Esophagus muscularis mucosa (tissue), 3 donors: ENCODE measurements around the gene AP1G1.
A peak's percentile ranks its signal among the peaks of the same experiment; 100 is the strongest.

ENCODE experiments used
- POLR2AphosphoS5 ChIP-seq, 2 donors: sonication (generic); formaldehyde crosslinking; IDR thresholded peaks; one replicate each; pipeline ENCODE4 v1.6.1; 2017; ENCODE audit warnings: antibody characterized with exemption in 2 of 2
- TF ChIP-seq, protein P1 (sequence below), 3 experiments: fragments of 200-600 bp in 2 of 3; fragments of 450-650 bp in 1 of 3; sonication (generic) in 2 of 3; IDR thresholded peaks; one replicate each; pipeline ENCODE4 v1.5.1; 2017 to 2019; ENCODE audit warnings: antibody characterized with exemption in 3 of 3, mild to moderate bottlenecking in 2 of 3, moderate library complexity in 1 of 3

DNA sequence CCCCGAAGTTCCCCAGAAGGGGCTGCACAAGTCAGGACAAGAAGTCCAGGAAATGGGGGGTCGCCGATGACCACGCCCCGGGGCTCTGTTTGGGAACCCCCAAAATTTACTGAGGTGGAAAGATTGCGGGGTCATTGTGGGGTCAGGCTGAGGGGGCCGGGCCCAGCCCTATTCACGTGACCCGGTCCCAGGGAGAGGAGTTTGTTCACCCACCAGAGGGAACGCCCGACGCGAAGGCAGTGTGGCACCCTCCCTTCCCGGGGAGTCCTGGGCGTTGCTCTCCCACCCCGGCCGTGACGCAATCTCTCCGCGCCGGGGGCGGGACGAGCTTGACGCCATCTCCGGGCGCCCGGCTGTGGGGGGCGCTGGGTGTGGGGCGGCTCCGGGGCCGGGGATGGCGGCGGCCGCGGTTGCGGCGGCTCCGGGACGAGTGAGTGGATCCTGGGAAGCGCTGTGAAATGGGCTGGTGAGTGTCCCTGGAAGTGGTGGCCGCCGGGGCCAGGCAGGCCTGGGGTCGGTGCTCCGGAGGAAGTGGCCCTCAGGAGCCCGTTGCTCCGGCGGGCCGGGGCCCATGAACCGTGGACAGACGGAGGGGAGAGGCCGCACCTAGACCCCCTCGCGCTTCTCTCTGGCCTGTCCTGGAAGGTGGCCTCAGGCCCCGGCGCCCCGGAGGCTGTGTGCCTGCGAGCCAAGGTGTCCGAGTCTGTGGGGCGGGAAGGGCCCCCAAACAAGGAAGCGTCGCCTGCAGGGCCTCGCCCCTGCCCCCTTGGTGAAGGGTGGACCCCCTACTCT lies 37.2 kb upstream of the AP1G1 start, which contains the start of gene ATXN1L:
- TF ChIP-seq, protein P1, sequence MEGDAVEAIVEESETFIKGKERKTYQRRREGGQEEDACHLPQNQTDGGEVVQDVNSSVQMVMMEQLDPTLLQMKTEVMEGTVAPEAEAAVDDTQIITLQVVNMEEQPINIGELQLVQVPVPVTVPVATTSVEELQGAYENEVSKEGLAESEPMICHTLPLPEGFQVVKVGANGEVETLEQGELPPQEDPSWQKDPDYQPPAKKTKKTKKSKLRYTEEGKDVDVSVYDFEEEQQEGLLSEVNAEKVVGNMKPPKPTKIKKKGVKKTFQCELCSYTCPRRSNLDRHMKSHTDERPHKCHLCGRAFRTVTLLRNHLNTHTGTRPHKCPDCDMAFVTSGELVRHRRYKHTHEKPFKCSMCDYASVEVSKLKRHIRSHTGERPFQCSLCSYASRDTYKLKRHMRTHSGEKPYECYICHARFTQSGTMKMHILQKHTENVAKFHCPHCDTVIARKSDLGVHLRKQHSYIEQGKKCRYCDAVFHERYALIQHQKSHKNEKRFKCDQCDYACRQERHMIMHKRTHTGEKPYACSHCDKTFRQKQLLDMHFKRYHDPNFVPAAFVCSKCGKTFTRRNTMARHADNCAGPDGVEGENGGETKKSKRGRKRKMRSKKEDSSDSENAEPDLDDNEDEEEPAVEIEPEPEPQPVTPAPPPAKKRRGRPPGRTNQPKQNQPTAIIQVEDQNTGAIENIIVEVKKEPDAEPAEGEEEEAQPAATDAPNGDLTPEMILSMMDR (IDR thresholded peaks at IDR 0.05) = peak; percentile 5 to 32 (median 16)
- TF ChIP-seq POLR2AphosphoS5 (IDR thresholded peaks at IDR 0.05) = peak; percentile 97
